IMR-90 (cell line): ENCODE results near the gene GABRD. TPM values are rescaled to one million over a fixed set of nuclear protein-coding genes. Genes with fewer than 3 reads are reported as not detected.

Source experiments
- ATAC-seq: fragments of 200-7000 bp; cut with Tn5 transposase; 2 replicates; pipeline ENCODE4 v1.9.1; 2020; ENCODE audit warnings: low read depth, mild to moderate bottlenecking, moderate library complexity
- BruUV-seq: library from RNA; stranded (reverse); fragments of 400-500 nt; replicated peaks from 2 replicates; lab custom pipeline; 2021; lab: Mats Ljungman, UMichigan
- CTCF ChIA-PET: fragments of 300-600 bp; formaldehyde crosslinking; extraction: SDS; loops from one replicate; lab custom pipeline; 2021; ENCODE audit warnings: antibody characterized with exemption; lab: Yijun Ruan, JAX
- POLR2A ChIA-PET: fragments of 300-600 bp; sonication (Branson Sonifier 250); formaldehyde crosslinking; loops from one replicate; lab custom pipeline; 2022; ENCODE audit warnings: antibody characterized with exemption; ENCODE audit not compliant: unreplicated experiment; lab: Charles Lee
- DNase-seq: peaks from one replicate; pipeline ENCODE4 v3.0.0; 2013
- H2AFZ ChIP-seq: replicated peaks from 2 replicates; pipeline ENCODE3; 2013; ENCODE audit warnings: low read length, mild to moderate bottlenecking; ENCODE audit not compliant: poor library complexity
- H2AK5ac ChIP-seq: 2 replicates; pipeline ENCODE4 v1.6.1; 2013; ENCODE audit warnings: low read depth, low read length, inconsistent platforms
- H2AK9ac ChIP-seq: replicated peaks from 2 replicates; pipeline ENCODE3; 2013; ENCODE audit warnings: mild to moderate bottlenecking, low read depth, low read length, moderate library complexity; ENCODE audit not compliant: poor library complexity
- H2BK120ac ChIP-seq: 2 replicates; pipeline ENCODE4 v1.6.1; 2013; ENCODE audit warnings: low read depth, low read length, inconsistent platforms
- H2BK15ac ChIP-seq: 3 replicates; pipeline ENCODE4 v1.6.1; 2013; ENCODE audit warnings: low read depth, low read length, inconsistent platforms
- H2BK20ac ChIP-seq: 2 replicates; pipeline ENCODE4 v1.6.1; 2013; ENCODE audit warnings: low read depth, mild to moderate bottlenecking, inconsistent platforms, low read length, moderate library complexity
- H2BK5ac ChIP-seq: 2 replicates; pipeline ENCODE4 v1.6.1; 2013; ENCODE audit warnings: mild to moderate bottlenecking, low read depth, low read length, inconsistent platforms; ENCODE audit not compliant: poor library complexity, severe bottlenecking
- H3K14ac ChIP-seq: replicated peaks from 2 replicates; pipeline ENCODE4 v1.6.1; 2013; ENCODE audit warnings: low read depth, low read length, inconsistent platforms
- H3K18ac ChIP-seq: 2 replicates; pipeline ENCODE4 v1.6.1; 2013; ENCODE audit warnings: low read depth, low read length, control low read depth
- H3K23ac ChIP-seq: 2 replicates; pipeline ENCODE4 v1.6.1; 2013; ENCODE audit warnings: low read depth, low read length, inconsistent platforms
- H3K27ac ChIP-seq: 2 replicates; pipeline ENCODE4 v1.5.1; 2013; ENCODE audit warnings: mild to moderate bottlenecking, control low read depth, low read length; ENCODE audit not compliant: insufficient read depth
- H3K27me3 ChIP-seq: 2 replicates; pipeline ENCODE4 v1.6.1; 2013; ENCODE audit warnings: low read length; ENCODE audit not compliant: control insufficient read depth, insufficient read depth
- H3K36me3 ChIP-seq: 2 replicates; pipeline ENCODE4 v1.6.1; 2013; ENCODE audit warnings: low read length, mixed read lengths; ENCODE audit not compliant: control insufficient read depth, insufficient read depth
- H3K4ac ChIP-seq: 2 replicates; pipeline ENCODE4 v1.6.1; 2013; ENCODE audit warnings: low read depth, low read length, inconsistent platforms
- H3K4me1 ChIP-seq: 2 replicates; pipeline ENCODE4 v1.6.1; 2013; ENCODE audit warnings: low read length, mixed read lengths; ENCODE audit not compliant: control insufficient read depth, insufficient read depth
- H3K4me2 ChIP-seq: 2 replicates; pipeline ENCODE4 v1.6.1; 2013; ENCODE audit warnings: low read depth, mild to moderate bottlenecking, control low read depth, low read length, moderate library complexity
- H3K4me3 ChIP-seq: 2 replicates; pipeline ENCODE4 v1.5.1; 2013; ENCODE audit warnings: low read depth, mild to moderate bottlenecking, control low read depth, low read length, moderate library complexity; ENCODE audit not compliant: insufficient read depth
- H3K56ac ChIP-seq: 2 replicates; pipeline ENCODE4 v1.6.1; 2013; ENCODE audit warnings: low read length, inconsistent platforms; ENCODE audit not compliant: insufficient read depth; ENCODE audit errors: extremely low read depth
- H3K79me1 ChIP-seq, 2 experiments: 2 replicates each; pipeline ENCODE4 v1.6.1; 2013; ENCODE audit warnings: low read length in 2 of 2, inconsistent platforms in 1 of 2, low read depth in 1 of 2
- H3K9ac ChIP-seq: 2 replicates; pipeline ENCODE4 v1.6.1; 2013; ENCODE audit warnings: low read depth, low read length, control low read depth
- H3K9me1 ChIP-seq: 2 replicates; pipeline ENCODE4 v1.6.1; 2013; ENCODE audit warnings: low read length, inconsistent platforms; ENCODE audit not compliant: insufficient read depth
- H3K9me3 ChIP-seq: 2 replicates; pipeline ENCODE4 v1.6.1; 2013; ENCODE audit warnings: low read length; ENCODE audit not compliant: control insufficient read depth, insufficient read depth
- H4K20me1 ChIP-seq: 2 replicates; pipeline ENCODE4 v1.6.1; 2013; ENCODE audit warnings: low read length, inconsistent platforms; ENCODE audit not compliant: insufficient read depth
- H4K5ac ChIP-seq: 2 replicates; pipeline ENCODE4 v1.6.1; 2013; ENCODE audit warnings: mild to moderate bottlenecking, low read depth, low read length, control low read depth
- H4K8ac ChIP-seq, 2 experiments: 2 replicates each; pipeline ENCODE4 v1.6.1; 2013; ENCODE audit warnings: low read depth in 2 of 2, low read length in 2 of 2, control low read depth in 1 of 2, inconsistent platforms in 1 of 2
- H4K91ac ChIP-seq: 2 replicates; pipeline ENCODE4 v1.6.1; 2013; ENCODE audit warnings: low read depth, low read length, inconsistent platforms; ENCODE audit not compliant: insufficient read depth
- BHLHE40 ChIP-seq: fragments of 150-350 bp; IDR thresholded peaks from 2 replicates; pipeline ENCODE4 v1.6.1; 2016; ENCODE audit warnings: mild to moderate bottlenecking, low read depth, low read length
- FOS ChIP-seq: fragments of 150-350 bp; IDR thresholded peaks from 2 replicates; pipeline ENCODE4 v1.6.1; 2016; ENCODE audit warnings: low read depth, low read length
- WGBS, 2 experiments: methylation state at CpG; one replicate each; pipeline versions ENCODE4 v1.1.5 to v1.1.7; 2013; ENCODE audit warnings: missing lambda C conversion rate in 2 of 2; ENCODE audit not compliant: insufficient read length in 1 of 2; ENCODE audit errors: extremely low coverage in 2 of 2; 5-methylcytosine and 5-hydroxymethylcytosine counted together
- dilution Hi-C: fragments of 300-500 bp; cut with HindIII; formaldehyde crosslinking; loops from one replicate; pipeline ENCODE4 v1.14.3; 2018; ENCODE audit warnings: low sequenced_read_pairs; ENCODE audit not compliant: unreplicated experiment
- in situ Hi-C: fragments of 300-500 bp; cut with MboI; formaldehyde crosslinking; loops from 3 replicates; pipeline ENCODE4 v1.14.3; 2019; ENCODE audit warnings: low sequenced_read_pairs, inconsistent platforms, mixed read lengths
- intact Hi-C: fragments of 100-400 bp; cut with micrococcal nuclease; formaldehyde crosslinking; loops from 2 replicates; pipeline ENCODE4 v1.10.0; 2022
- polyA plus RNA-seq, 3 experiments: library from polyadenylated mRNA; depleted of rRNA; stranded (reverse); fragments of >200 nt; gene quantifications; 2 replicates each; pipeline ENCODE4 v1.2.3, GENCODE V29; 2012; ENCODE audit warnings: low replicate concordance in 1 of 3
- total RNA-seq: library from RNA; depleted of rRNA; stranded (reverse); fragments of >200 nt; gene quantifications from 2 replicates; pipeline ENCODE4 v1.2.3, GENCODE V29; 2012
- TF ChIP-seq, protein P1 (sequence below): fragments of 150-350 bp; IDR thresholded peaks from 2 replicates; pipeline ENCODE4 v1.6.1; 2016; ENCODE audit warnings: low read depth, mild to moderate bottlenecking, low read length, moderate library complexity, borderline replicate concordance

The GABRD gene
- total and polyA plus RNA-seq, 2 of the 4 experiments (the other 2 are of a cell fraction) = not detected

DNA sequence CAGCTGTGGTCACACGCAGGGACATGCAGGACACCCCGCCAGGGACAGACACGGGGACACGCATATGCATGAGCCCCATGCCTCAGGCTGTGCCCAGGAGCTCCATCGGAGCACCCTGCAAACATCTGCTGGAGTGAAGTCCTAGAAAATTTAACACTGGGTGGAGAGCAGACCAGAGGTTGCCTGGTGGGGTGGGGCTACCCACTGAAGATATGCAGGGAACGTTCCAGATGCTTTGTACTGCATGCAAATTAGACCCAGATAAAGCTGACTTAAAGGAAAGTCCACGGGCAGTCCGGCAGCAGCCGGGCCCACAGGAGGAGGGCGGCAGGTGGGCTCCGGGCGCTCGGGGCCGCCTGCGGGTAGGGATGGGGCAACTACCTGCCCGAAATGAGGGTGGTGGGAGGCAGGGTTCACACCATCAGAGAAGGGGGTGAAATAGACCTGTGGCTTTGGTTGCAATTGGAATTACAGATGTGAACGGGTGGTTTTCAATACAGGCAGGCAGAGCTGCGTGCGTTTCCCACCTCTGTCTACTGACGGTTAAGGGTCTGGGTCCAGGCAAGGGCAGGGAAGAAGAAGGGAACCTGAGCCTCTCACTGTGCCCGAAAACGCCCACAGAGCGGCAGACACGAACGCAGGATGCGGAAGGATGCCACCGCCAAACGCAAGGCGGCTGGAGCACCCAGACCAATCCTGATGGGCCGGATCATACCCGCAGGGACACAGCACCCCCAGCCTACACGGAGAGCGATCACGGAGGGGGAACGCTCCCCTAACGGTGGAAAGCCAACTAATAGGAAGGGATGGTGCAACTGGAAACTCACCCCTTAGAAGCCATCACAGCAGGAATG is 36.5 kb upstream of the GABRD start:
- no peak overlapping the region for H3K4ac ChIP-seq
- no peak overlapping the region for H4K91ac ChIP-seq
- H3K27ac ChIP-seq = no peak overlapping the region
- no peak overlapping the region for H2BK15ac ChIP-seq
- no peak overlapping the region for H3K14ac ChIP-seq
- H3K18ac ChIP-seq = no peak overlapping the region
- no peak overlapping the region for H2AK9ac ChIP-seq
- H3K36me3 ChIP-seq = no peaks in the 10 kb centered on the region
- ChIA-PET CTCF (no interaction called here), POLR2A (no interaction called here)
- no TSS peak for BruUV-seq
- no peak overlapping the region for H3K4me3 ChIP-seq
- H3K4me2 ChIP-seq = no peak overlapping the region
- peaks cover 8% of the 10 kb centered on the region; the same call in 1 of the 2 replicates for H3K9me3 ChIP-seq
- no peak overlapping the region for H4K8ac ChIP-seq
- no peak overlapping the region for H2AK5ac ChIP-seq
- H3K23ac ChIP-seq = no peak overlapping the region
- dilution Hi-C loops = no loop called here
- H3K4me1 ChIP-seq = no peaks in the 10 kb centered on the region
- 88% methylated on average over 26 of the region's 36 CpGs; no CpG with 5 or more reads in 1 of the 2 experiments for WGBS, 2 experiments
- no peak overlapping the region for H4K5ac ChIP-seq
- H3K9me1 ChIP-seq = no peaks in the 10 kb centered on the region
- intact Hi-C loops = no loop called here
- H3K79me1 ChIP-seq = no peaks in the 10 kb centered on the region
- no peak overlapping the region for H2BK5ac ChIP-seq
- H2AFZ ChIP-seq = no peak overlapping the region
- H2BK20ac ChIP-seq = no peak overlapping the region
- ATAC-seq (no peak), DNase-seq (no peak)
- peaks cover 5% of the 10 kb centered on the region; the same call in 1 of the 2 replicates for H3K27me3 ChIP-seq
- H3K56ac ChIP-seq = no peak overlapping the region
- H2BK120ac ChIP-seq = no peak overlapping the region
- in situ Hi-C loops = no loop called here
- TF ChIP-seq, protein P1, sequence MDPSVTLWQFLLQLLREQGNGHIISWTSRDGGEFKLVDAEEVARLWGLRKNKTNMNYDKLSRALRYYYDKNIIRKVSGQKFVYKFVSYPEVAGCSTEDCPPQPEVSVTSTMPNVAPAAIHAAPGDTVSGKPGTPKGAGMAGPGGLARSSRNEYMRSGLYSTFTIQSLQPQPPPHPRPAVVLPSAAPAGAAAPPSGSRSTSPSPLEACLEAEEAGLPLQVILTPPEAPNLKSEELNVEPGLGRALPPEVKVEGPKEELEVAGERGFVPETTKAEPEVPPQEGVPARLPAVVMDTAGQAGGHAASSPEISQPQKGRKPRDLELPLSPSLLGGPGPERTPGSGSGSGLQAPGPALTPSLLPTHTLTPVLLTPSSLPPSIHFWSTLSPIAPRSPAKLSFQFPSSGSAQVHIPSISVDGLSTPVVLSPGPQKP = no peak
- TF ChIP-seq BHLHE40 (no peak), FOS (no peak)
- H3K9ac ChIP-seq = no peak overlapping the region
- H4K20me1 ChIP-seq = no peaks in the 10 kb centered on the region
